Skeletal muscle satellite cell (primary cell): ENCODE measurements around the gene ZDHHC9.
A peak's percentile ranks its signal among the peaks of the same experiment; 100 is the strongest.

Source experiments
- H3K27me3 ChIP-seq: 2 replicates; pipeline ENCODE4 v1.7.0; 2013; ENCODE audit warnings: low read length; ENCODE audit not compliant: control insufficient read depth, insufficient read depth
- H3K36me3 ChIP-seq: 2 replicates; pipeline ENCODE4 v1.7.0; 2013; ENCODE audit warnings: mild to moderate bottlenecking, control low read depth, low read length; ENCODE audit not compliant: insufficient read depth
- H3K4me1 ChIP-seq: 2 replicates; pipeline ENCODE4 v1.7.0; 2013; ENCODE audit warnings: low read length; ENCODE audit not compliant: control insufficient read depth, insufficient read depth
- H3K4me2 ChIP-seq: 2 replicates; pipeline ENCODE4 v1.7.0; 2013; ENCODE audit warnings: mild to moderate bottlenecking, low read length
- H3K4me3 ChIP-seq: 2 replicates; pipeline ENCODE4 v1.7.0; 2013; ENCODE audit warnings: low read length
- H3K9ac ChIP-seq: 2 replicates; pipeline ENCODE4 v1.7.0; 2013; ENCODE audit warnings: mild to moderate bottlenecking, low read depth, low read length, moderate library complexity
- H3K9me3 ChIP-seq: replicated peaks from 2 replicates; pipeline ENCODE4 v1.7.0; 2013; ENCODE audit warnings: mild to moderate bottlenecking, control low read depth, low read length

ZDHHC9 gene

DNA sequence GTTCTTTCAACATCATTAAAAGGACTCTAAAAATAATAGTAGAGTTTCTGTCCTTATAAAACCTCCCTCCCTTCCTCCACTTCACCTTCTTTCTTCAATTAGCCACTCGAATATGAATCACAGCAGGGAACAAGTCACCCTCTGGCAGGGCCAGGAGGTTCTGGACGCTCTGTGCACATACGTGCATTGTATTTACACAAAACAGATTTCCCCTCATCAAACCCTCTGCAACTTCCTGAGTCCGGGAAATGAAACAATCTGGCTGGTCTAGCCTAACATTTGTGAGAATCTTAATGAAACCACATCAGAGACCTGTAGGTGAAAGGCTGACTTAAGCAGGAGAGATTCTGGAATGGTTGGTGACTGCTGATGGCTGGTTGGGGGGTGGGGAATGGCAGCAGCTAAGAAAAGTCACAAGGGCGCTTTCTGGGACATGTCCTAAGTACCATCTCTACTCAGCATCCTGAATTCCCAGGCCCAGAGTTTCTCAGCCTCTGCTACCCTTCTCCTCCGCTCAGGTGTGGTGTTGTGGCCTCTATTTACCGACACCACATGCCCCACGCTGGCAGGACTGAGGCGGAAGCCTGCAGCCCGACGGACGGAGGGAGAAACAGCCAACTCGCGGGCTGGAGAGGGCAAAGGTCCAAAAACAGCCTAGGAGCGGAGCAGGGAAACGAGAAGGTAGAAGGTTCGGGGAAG lies 1.0 kb downstream of the ZDHHC9 start:
- H3K4me2 ChIP-seq = peak overlapping the region; percentile 89
- H3K9ac ChIP-seq = peak overlapping the region; percentile 82

GRCh38 chrX:129840344-129840743 lies 3.3 kb downstream of the ZDHHC9 start:
- Histone ChIP-seq H3K9me3 (no peaks in the 10 kb centered on the region), H3K9ac (no peak overlapping the region), H3K4me1 (peaks cover 4% of the 10 kb centered on the region), H3K27me3 (no peaks in the 10 kb centered on the region), H3K4me2 (peak overlapping the region; percentile 21), H3K36me3 (peaks cover 3% of the 10 kb centered on the region), H3K4me3 (no peak overlapping the region)

More for the DNA sequence above, 1.0 kb downstream of the ZDHHC9 start:
- peaks cover 14% of the 10 kb centered on the region for H3K27me3 ChIP-seq
- H3K4me3 ChIP-seq = peak overlapping the region; percentile 88
- H3K4me1 ChIP-seq = peaks cover 4% of the 10 kb centered on the region
- no peaks in the 10 kb centered on the region for H3K9me3 ChIP-seq
- H3K36me3 ChIP-seq = peaks cover 3% of the 10 kb centered on the region

DNA sequence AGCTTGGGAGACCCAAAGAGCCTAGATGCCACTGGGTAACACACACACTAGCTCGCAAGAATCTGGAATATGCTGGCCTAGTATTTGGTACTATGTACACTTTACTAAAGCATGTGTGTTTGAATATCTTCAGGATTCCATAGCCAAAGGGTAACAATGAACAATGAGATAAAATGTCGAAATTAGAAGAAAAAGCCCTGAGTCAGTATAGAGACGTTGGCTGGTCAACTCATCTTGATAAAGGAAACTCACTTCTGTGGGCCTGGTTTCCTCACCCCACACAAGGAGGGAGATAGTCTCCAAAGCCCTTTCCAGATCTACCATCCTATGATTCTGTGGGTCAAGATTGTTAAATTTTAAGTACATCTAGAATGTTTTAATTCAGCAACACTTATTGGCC lies 6.9 kb downstream of the ZDHHC9 start:
- no peaks in the 10 kb centered on the region for H3K9me3 ChIP-seq
- no peak overlapping the region for H3K9ac ChIP-seq
- H3K36me3 ChIP-seq = peaks cover 3% of the 10 kb centered on the region
- no peaks in the 10 kb centered on the region for H3K27me3 ChIP-seq
- H3K4me3 ChIP-seq = no peak overlapping the region
- H3K4me2 ChIP-seq = no peak overlapping the region
- peaks cover 11% of the 10 kb centered on the region for H3K4me1 ChIP-seq

DNA sequence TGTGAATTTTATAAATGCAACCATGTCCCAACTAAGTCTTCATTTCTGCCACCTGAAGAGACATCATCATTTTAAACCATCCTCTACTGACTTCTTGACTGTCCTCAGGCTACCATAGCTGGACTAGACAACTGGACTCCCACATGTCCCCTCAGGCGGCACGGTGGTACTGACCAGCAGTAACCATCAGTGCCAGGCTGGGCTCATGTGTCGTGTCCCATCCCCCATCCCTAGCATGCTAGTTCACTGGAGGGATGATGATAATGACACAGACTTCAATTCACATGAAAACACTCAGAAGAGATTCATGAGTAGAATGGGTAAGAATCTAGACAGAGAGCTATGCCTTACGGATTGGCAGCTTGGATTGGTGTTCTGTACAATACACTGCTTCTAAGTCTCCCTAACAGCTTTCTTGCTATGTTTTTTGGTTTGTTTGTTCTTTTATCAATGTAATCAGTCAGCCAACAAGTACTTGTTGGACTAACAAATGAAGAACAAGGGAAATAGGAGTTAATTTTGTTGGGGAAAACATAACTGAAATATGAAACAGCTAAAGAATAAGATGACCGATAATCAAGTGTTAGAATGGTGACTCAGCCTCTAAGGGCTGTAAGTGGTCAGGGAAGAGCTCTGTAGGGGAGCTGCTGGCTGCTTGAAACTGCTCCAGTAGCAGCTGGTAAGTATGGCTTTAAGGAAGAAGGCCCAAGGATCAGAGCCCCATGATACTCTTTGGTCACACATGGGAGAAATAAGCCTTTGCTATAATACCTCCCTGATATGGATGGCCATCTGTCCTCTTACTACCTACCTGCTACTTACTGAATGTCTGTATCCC lies 10.3 kb downstream of the ZDHHC9 start:
- Histone ChIP-seq H3K36me3 (peaks cover 6% of the 10 kb centered on the region), H3K9me3 (no peaks in the 10 kb centered on the region), H3K4me1 (peaks cover 11% of the 10 kb centered on the region), H3K9ac (no peak overlapping the region), H3K4me2 (peak overlapping the region; percentile 3), H3K4me3 (no peak overlapping the region), H3K27me3 (no peaks in the 10 kb centered on the region)

DNA sequence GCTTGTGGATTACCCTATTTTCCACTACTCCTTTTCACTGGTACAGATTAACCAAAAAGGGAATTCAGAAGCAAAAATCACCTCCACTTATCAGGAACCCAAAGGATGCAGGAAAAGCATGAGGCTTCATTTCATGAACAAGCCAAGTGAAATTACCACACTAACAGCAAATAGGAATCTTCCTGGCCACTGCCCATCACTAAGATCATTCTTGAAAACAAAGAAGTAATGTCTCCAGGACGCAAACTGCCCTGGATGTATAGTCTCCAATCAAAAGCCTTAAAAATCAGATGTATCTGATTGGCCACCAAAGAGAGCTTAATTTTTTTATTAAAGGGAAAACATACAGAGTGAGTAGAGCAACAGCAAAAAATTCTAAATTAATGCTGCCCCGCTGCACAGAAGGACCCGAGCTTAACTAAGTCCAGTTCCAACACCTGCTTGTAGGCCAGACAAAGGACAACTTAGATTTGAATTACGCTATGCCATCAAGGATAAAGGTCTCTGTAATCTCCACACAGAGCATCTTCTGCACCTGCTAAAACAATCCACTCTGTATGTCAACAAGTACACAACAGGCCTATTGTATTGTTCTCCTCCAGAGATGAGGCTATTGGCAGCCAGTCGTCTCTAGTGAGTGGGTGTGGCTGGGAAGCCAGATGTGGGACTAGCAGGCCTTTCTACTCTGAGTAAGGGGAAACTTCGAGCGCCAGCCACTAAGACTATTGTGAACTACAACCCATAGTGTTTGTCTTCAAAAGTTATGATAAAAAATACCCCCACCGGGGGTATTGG lies 12.4 kb downstream of the ZDHHC9 start:
- peaks cover 11% of the 10 kb centered on the region for H3K4me1 ChIP-seq
- no peaks in the 10 kb centered on the region for H3K9me3 ChIP-seq
- H3K4me2 ChIP-seq = no peak overlapping the region
- no peak overlapping the region for H3K9ac ChIP-seq
- H3K36me3 ChIP-seq = peaks cover 6% of the 10 kb centered on the region
- H3K4me3 ChIP-seq = no peak overlapping the region
- no peaks in the 10 kb centered on the region for H3K27me3 ChIP-seq

GRCh38 chrX:129830494-129830893 lies 13.2 kb downstream of the ZDHHC9 start:
- Histone ChIP-seq H3K4me2 (no peak overlapping the region), H3K4me3 (no peak overlapping the region), H3K9ac (no peak overlapping the region), H3K27me3 (no peaks in the 10 kb centered on the region), H3K9me3 (no peaks in the 10 kb centered on the region), H3K36me3 (peaks cover 11% of the 10 kb centered on the region), H3K4me1 (peaks cover 11% of the 10 kb centered on the region)

DNA sequence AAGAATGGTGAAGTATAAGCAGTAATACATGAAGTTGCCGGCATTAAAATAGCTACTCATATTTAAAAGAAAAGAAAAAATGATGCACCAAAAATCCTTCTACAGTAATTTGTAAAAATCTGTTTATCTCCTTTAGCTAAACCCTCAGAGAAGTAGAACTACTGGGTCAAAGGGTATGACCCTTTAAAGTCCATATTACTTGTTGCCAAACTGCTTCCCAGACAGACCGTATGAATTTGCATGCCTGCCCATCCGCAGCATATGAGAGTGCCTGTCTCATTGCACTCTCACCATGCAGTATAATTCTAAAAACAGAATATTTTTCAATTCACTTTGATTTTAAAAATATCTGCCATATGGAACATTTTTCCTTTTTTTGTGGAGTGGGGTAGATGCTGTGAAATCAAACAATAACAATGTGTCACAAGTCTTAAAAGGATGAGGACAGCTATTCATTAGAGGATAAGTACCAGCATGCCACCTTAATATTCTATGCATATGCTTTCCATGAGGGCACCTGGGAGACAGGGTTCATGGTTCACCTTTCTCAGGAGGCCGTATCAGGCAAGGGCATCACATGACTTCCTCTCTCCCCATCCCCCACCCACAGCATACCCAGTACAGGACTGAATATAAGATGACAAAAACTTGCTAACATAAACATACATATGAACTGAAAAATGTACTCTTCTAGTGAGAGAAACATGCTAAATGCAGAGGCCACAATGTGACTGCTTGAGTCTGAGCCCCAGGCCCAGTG lies 17.8 kb downstream of the ZDHHC9 start:
- Histone ChIP-seq H3K27me3 (no peaks in the 10 kb centered on the region), H3K4me3 (no peak overlapping the region), H3K4me2 (no peak overlapping the region), H3K4me1 (no peaks in the 10 kb centered on the region), H3K9ac (no peak overlapping the region), H3K9me3 (no peaks in the 10 kb centered on the region), H3K36me3 (peaks cover 16% of the 10 kb centered on the region)

GRCh38 chrX:129824620-129825019 lies 19.1 kb downstream of the ZDHHC9 start:
- H3K9ac ChIP-seq = no peak overlapping the region
- no peak overlapping the region for H3K4me3 ChIP-seq
- H3K36me3 ChIP-seq = peaks cover 16% of the 10 kb centered on the region
- no peaks in the 10 kb centered on the region for H3K27me3 ChIP-seq
- no peak overlapping the region for H3K4me2 ChIP-seq
- H3K9me3 ChIP-seq = no peaks in the 10 kb centered on the region
- H3K4me1 ChIP-seq = no peaks in the 10 kb centered on the region

- no peaks in the 10 kb centered on the region for H3K4me1 ChIP-seq
- peaks cover 10% of the 10 kb centered on the region for H3K36me3 ChIP-seq
- no peaks in the 10 kb centered on the region for H3K27me3 ChIP-seq
- no peak overlapping the region for H3K9ac ChIP-seq
- H3K4me2 ChIP-seq = no peak overlapping the region
- no peaks in the 10 kb centered on the region for H3K9me3 ChIP-seq
- no peak overlapping the region for H3K4me3 ChIP-seq
These were observed 20.2 kb downstream of the ZDHHC9 start for GRCh38 chrX:129823522-129823921.

- no peaks in the 10 kb centered on the region for H3K9me3 ChIP-seq
- H3K4me2 ChIP-seq = no peak overlapping the region
- peaks cover 10% of the 10 kb centered on the region for H3K36me3 ChIP-seq
- no peak overlapping the region for H3K4me3 ChIP-seq
- no peaks in the 10 kb centered on the region for H3K4me1 ChIP-seq
- H3K27me3 ChIP-seq = no peaks in the 10 kb centered on the region
- H3K9ac ChIP-seq = no peak overlapping the region
These were observed 20.6 kb downstream of the ZDHHC9 start for GRCh38 chrX:129823115-129823514.

DNA sequence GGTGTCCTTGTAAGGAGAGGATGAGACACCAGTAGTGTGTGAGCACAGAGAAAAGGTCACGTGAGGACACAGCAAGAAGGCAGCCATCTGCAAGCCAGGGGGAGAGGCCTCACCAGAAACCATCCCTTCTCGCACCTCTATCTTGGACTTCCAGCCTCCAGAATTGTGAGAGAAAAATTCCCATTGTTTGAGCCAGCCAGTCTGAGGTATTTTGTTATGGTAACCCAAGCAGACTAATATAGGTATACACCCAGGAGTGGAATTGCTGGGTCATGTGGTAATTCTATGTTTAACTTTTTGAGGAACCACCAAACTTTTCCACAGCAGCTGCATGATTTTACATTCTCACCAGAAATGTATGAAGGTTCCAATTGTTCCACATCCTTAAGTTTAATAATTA lies 25.6 kb downstream of the ZDHHC9 start:
- H3K9ac ChIP-seq = no peak overlapping the region
- no peak overlapping the region for H3K4me2 ChIP-seq
- no peaks in the 10 kb centered on the region for H3K27me3 ChIP-seq
- H3K4me3 ChIP-seq = no peak overlapping the region
- peaks cover 4% of the 10 kb centered on the region for H3K36me3 ChIP-seq
- H3K4me1 ChIP-seq = no peaks in the 10 kb centered on the region
- no peaks in the 10 kb centered on the region for H3K9me3 ChIP-seq
